ENCODE measurements around the gene CALHM2.

CALHM2 gene

GRCh38 chr10:103451091-103451813 is 918 bp downstream of the CALHM2 start:
- DNase-seq = peak; percentile 81
- no peaks in the 10 kb centered on the region for H3K27me3 ChIP-seq
- H3K9me3 ChIP-seq = no peaks in the 10 kb centered on the region
- peaks cover 7% of the 10 kb centered on the region for H3K4me1 ChIP-seq
- H3K4me3 ChIP-seq (ENCODE audit: low read depth, low read length) = peak overlapping the region; percentile 68
- TF ChIP-seq CTCF (IDR thresholded peaks at IDR 0.05; ENCODE audit: low read depth, low read length) = no peak
- H3K36me3 ChIP-seq = peaks cover 36% of the 10 kb centered on the region

- DNase-seq = no peak
- peak overlapping the region; percentile 68 for H3K4me3 ChIP-seq (ENCODE audit: low read depth, low read length)
- no peaks in the 10 kb centered on the region for H3K9me3 ChIP-seq
- TF ChIP-seq CTCF (IDR thresholded peaks at IDR 0.05; ENCODE audit: low read depth, low read length) = no peak
- H3K27me3 ChIP-seq = no peaks in the 10 kb centered on the region
- peaks cover 7% of the 10 kb centered on the region for H3K4me1 ChIP-seq
- peaks cover 46% of the 10 kb centered on the region for H3K36me3 ChIP-seq
Measured at GRCh38 chr10:103450201-103450695, 1.9 kb downstream of the CALHM2 start.

DNA sequence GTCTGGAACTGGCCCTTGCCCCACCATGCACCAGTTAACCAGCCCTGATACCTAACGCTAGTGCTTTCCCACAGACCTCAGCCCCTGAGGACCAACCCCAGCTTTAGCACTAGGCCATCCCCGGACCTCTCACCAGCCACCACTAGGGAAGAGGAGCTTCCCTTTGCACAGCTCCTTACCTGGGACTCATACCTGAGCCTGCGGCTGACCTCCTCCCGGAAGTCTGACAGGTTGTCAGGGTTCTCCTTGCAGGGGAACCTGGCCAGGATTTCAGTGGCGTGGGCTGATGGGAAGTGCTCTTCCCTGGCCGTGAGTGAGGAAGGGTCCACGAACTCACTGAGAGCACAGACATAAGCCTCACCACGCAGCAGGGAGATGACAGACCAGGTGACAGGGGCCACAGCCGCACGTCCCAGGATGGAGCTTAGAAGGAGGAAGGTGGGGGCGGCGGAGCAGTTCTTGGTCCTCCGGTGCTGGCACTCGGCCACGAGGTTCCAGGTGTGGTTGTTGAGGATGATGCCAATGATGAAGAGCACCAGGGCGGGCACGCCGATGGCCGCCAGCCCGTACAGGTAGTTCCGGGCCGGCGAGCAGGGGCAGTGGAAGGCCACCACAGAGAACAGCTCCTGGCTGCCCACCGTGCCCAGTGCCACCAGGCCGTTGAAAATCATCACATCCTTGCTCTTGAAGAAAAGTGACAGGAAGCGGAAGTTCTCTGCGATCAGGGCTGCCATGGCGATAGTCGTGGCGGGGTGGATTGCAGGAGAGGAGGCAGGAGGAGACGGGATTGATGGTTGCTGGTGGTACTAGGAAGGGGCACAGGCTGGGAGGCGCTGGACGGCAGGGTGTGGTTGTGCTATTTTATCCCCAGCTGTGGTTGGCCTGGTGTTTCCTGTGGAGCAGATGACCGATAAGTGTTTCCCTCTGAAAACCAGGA is 2.7 kb downstream of the CALHM2 start:
- peaks cover 54% of the 10 kb centered on the region for H3K36me3 ChIP-seq
- no peak for DNase-seq
- H3K4me1 ChIP-seq = peaks cover 9% of the 10 kb centered on the region
- no peak overlapping the region for H3K4me3 ChIP-seq (ENCODE audit: low read depth, low read length)
- no peaks in the 10 kb centered on the region for H3K27me3 ChIP-seq
- H3K9me3 ChIP-seq = no peaks in the 10 kb centered on the region
- no peak for TF ChIP-seq CTCF (IDR thresholded peaks at IDR 0.05; ENCODE audit: low read depth, low read length)

DNA sequence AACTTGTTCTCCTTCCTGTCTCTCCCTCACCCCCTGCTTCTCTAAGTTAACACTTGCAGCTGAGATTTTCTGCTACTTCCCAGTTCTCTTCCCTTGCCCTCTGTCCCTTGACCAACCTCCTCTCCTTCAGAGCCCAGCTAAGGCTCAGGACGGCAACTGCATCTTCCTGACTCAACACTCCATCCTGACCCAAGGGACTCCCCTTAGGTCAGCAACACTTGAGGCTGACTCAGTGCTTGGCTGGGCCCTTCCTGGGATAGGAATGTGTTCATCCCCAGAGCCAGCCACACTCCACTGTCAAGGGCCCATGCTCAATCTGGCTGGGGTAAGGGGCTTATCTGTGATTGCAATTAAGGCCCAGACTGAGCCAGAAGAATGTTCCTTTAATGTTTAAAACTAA is 3.4 kb downstream of the CALHM2 start:
- no peaks in the 10 kb centered on the region for H3K9me3 ChIP-seq
- H3K4me1 ChIP-seq = peaks cover 9% of the 10 kb centered on the region
- no peak overlapping the region for H3K4me3 ChIP-seq (ENCODE audit: low read depth, low read length)
- DNase-seq = no peak
- no peak for TF ChIP-seq CTCF (IDR thresholded peaks at IDR 0.05; ENCODE audit: low read depth, low read length)
- H3K36me3 ChIP-seq = peaks cover 61% of the 10 kb centered on the region
- H3K27me3 ChIP-seq = no peaks in the 10 kb centered on the region

DNA sequence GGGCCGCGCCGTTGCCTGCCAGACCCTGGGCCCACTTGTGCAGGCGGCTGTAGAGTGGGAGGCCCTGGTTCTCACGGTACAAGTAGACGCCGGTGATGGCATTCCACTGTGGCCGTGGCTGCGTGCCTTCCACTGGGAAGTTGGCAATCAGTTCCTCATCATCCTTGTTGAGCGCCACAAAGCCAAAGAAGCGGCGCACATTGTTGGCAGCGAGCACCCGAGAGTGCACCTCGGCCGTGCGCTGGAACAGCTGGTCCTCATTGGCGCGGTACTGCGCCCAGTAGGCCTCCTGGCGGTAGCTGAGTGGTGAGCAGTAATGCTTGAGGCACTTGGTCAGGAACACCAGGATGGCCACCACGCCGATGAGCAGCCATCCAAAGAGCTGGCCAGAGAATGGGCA is 5.0 kb downstream of the CALHM2 start:
- H3K36me3 ChIP-seq = peaks cover 74% of the 10 kb centered on the region
- no peak for DNase-seq
- peaks cover 2% of the 10 kb centered on the region; the same call in 1 of the 2 replicates for H3K4me1 ChIP-seq
- H3K27me3 ChIP-seq = no peaks in the 10 kb centered on the region
- no peak overlapping the region for H3K4me3 ChIP-seq (ENCODE audit: low read depth, low read length)
- no peak for TF ChIP-seq CTCF (IDR thresholded peaks at IDR 0.05; ENCODE audit: low read depth, low read length)
- H3K9me3 ChIP-seq = no peaks in the 10 kb centered on the region
